Measurements from ENCODE around the gene TBCD. TPM values are rescaled to one million over a fixed set of nuclear protein-coding genes. Genes with fewer than 3 reads are reported as not detected.

Gene TBCD
- total RNA-seq, 1 experiment from 2014 or later, result 129 TPM

DNA sequence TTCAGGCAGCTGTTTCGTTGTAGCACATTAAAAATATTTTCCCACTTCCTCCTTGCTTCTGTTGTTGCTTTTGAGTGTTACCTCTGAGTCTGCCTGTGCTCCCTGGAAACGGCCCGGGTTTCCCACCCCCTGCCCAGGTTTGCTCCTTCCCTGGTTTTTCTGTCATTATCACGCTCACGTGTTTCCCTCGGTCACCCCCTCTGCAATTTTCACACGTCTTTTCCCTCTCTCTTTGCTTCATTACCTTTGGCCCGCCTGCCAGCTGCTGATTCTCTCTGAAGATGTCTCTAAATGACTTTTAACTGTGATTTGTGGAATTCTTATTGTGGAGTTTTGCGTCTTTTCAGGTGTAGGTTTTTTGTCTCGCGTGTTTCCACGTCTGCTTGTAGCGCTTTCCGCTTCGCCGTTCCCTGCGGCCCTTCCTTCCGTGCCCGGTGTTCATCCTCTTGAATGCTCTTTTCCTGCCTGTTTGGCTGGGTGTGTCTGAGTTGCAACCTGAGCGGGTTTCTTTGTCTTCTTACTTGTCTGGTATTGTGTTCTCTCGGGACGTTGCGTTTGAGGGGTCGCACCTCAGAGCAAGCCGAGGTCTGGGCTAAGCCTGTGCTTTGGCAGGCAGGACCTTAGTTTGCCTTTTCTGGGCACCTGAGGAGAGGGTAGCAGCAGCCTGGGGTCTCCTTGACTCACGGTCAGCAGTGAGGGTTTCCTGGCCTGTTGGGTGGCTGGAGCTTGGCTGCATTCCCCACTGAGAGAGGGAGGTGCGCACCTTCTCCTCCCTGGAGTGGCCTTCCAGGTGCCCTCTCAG lies 184.3 kb downstream of the TBCD start:
- H2BK20ac ChIP-seq (ENCODE audit: low read depth, low read length, poor library complexity, severe bottlenecking), result no peak overlapping the region
- Mint-ChIP-seq H3K27me3 (ENCODE audit: low read depth) (no peaks in the 10 kb centered on the region; the same call in 1 of the 2 replicates), H3K9me3 (peaks cover 2 to 7% of the 10 kb centered on the region in 2 experiments; a peak in 3 of 5 replicates), H3K4me1 (peaks cover 0 to 6% of the 10 kb centered on the region in 2 experiments; a peak in 1 of 4 replicates), H3K36me3 (ENCODE audit: insufficient read depth in 1 of 3, low read depth in 3 of 3) (peaks cover 38 to 83% (median 81%) of the 10 kb centered on the region in 3 experiments), H3K4me3 (no peak overlapping the region), H3K27ac (peak overlapping the region in 2 of 3 experiments; percentile 0 to 57; a peak in 3 of 7 replicates)
- WGBS (ENCODE audit: extremely low coverage, insufficient read length, low lambda C conversion rate), result no CpG with 5 or more reads among the region's 27 CpGs
- no peak overlapping the region for H3K56ac ChIP-seq (ENCODE audit: insufficient read length, low read depth, low read length)
- no peaks in the 10 kb centered on the region for H3K79me1 ChIP-seq (ENCODE audit: insufficient read depth, low read depth, low read length, poor library complexity, severe bottlenecking)
- no peak overlapping the region for H2BK12ac ChIP-seq (ENCODE audit: insufficient read length, low read depth, low read length)
- no peak overlapping the region for H2BK15ac ChIP-seq (ENCODE audit: low read depth, low read length)
- H4K91ac ChIP-seq (ENCODE audit: insufficient read length, low read depth, low read length), result no peak overlapping the region
- H3T11ph ChIP-seq (ENCODE audit: low read length), result no peak overlapping the region
- no peaks in the 10 kb centered on the region for H3K23me2 ChIP-seq (ENCODE audit: insufficient read length, low read depth, low read length, poor library complexity, severe bottlenecking)
- H3K79me2 ChIP-seq (ENCODE audit: insufficient read depth, low read length), result no peaks in the 10 kb centered on the region
- no peaks in the 10 kb centered on the region for H3K4me1 ChIP-seq (ENCODE audit: insufficient read depth, low read length)
- H3K9me3 ChIP-seq (ENCODE audit: control insufficient read depth, low read depth, low read length), result no peaks in the 10 kb centered on the region
- H2BK120ac ChIP-seq (ENCODE audit: low read depth, low read length, poor library complexity, severe bottlenecking), result no peak overlapping the region
- H2BK5ac ChIP-seq (ENCODE audit: insufficient read length, low read length), result peak overlapping the region; percentile 38
- H3K23ac ChIP-seq (ENCODE audit: insufficient read length, low read depth, low read length), result no peak overlapping the region
- no peak for DNase-seq
- no peak overlapping the region for H3K4me2 ChIP-seq (ENCODE audit: insufficient read depth, insufficient read length, low read length)
- H3K27me3 ChIP-seq (ENCODE audit: insufficient read depth, low read length), result no peaks in the 10 kb centered on the region
- H4K20me1 ChIP-seq (ENCODE audit: control insufficient read depth, insufficient read depth, insufficient read length), result no peaks in the 10 kb centered on the region
- no peak overlapping the region for H3K9ac ChIP-seq (ENCODE audit: extremely low read depth, insufficient read length, low read length)
- no peak overlapping the region for H4K5ac ChIP-seq (ENCODE audit: insufficient read length, low read depth, low read length)
- H3K14ac ChIP-seq (ENCODE audit: insufficient read depth, low read length), result 0 out of 2 replicates have a peak overlapping the region, but pooled peaks have one; percentile 36
- TF ChIP-seq, protein P1, sequence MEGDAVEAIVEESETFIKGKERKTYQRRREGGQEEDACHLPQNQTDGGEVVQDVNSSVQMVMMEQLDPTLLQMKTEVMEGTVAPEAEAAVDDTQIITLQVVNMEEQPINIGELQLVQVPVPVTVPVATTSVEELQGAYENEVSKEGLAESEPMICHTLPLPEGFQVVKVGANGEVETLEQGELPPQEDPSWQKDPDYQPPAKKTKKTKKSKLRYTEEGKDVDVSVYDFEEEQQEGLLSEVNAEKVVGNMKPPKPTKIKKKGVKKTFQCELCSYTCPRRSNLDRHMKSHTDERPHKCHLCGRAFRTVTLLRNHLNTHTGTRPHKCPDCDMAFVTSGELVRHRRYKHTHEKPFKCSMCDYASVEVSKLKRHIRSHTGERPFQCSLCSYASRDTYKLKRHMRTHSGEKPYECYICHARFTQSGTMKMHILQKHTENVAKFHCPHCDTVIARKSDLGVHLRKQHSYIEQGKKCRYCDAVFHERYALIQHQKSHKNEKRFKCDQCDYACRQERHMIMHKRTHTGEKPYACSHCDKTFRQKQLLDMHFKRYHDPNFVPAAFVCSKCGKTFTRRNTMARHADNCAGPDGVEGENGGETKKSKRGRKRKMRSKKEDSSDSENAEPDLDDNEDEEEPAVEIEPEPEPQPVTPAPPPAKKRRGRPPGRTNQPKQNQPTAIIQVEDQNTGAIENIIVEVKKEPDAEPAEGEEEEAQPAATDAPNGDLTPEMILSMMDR (conservative IDR thresholded peaks at IDR 0.05), result no peak
- no peak overlapping the region for H3K4ac ChIP-seq (ENCODE audit: low read depth, low read length)
- no peak overlapping the region for H3K27ac ChIP-seq (ENCODE audit: insufficient read length, low read depth, low read length)
- H2AK5ac ChIP-seq (ENCODE audit: insufficient read length, low read length), result no peak overlapping the region
- H3K18ac ChIP-seq (ENCODE audit: insufficient read length, low read depth, low read length), result no peak overlapping the region
- no peak overlapping the region for H2AFZ ChIP-seq (ENCODE audit: low read length)
- H4K8ac ChIP-seq (replicated peaks; ENCODE audit: insufficient read length, low read depth, low read length), result no peak overlapping the region
